ENCODE measurements around the gene HASPIN. TPM values are rescaled to one million over a fixed set of nuclear protein-coding genes. Genes with fewer than 3 reads are reported as not detected.

HASPIN gene
- total and polyA plus RNA-seq, 2 of the 8 experiments (the other 6 are each of a cell fraction or from before 2014, with no cell fraction given), result 7.8 to 29.5 TPM

DNA sequence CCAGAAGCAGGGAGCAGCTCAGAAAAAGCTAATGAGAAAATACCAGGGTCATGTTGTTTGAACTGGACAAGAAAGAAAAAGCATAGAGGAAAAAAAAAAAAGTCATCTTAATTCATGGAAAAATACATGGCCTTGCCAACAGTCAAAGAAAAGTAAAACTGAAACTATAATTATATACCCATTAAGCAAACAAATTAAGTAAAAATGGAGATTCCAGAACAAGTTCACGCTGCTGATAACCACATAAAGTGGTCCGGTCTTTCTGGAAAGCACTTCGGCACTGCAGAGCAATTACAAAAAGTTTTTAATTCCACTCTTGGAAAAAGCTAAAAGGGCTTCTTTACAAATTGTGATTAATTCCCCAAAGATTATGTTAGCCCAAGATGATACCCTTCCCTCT, 15.3 kb upstream of the HASPIN start:
- Histone ChIP-seq H3K9ac (replicated peaks in 1 of 4; ENCODE audit: extremely low read depth in 1 of 4, low read depth in 3 of 4, low read length in 3 of 4) (no peak overlapping the region), H3K56ac (replicated peaks; ENCODE audit: insufficient read length, low read depth, low read length) (no peak overlapping the region), H4K8ac (ENCODE audit: extremely low read depth, insufficient read depth, low read length) (no peak overlapping the region), H3K4ac (replicated peaks; ENCODE audit: insufficient read length, low read depth, low read length) (no peak overlapping the region), H2AK5ac (ENCODE audit: low read depth, low read length) (no peak overlapping the region), H2BK5ac (ENCODE audit: low read depth, low read length) (no peak overlapping the region), H2BK15ac (ENCODE audit: low read length) (no peak overlapping the region), H3K79me2 (ENCODE audit: control insufficient read depth in 1 of 2, insufficient read depth in 2 of 2, low read length in 2 of 2) (no peaks in the 10 kb centered on the region), H3K9me3 (ENCODE audit: insufficient read depth in 2 of 2, low read depth in 1 of 2, low read length in 1 of 2) (no peaks in the 10 kb centered on the region), H2AFZ (ENCODE audit: low read length) (no peak overlapping the region), H2BK12ac (ENCODE audit: low read depth, low read length) (no peak overlapping the region), H3K18ac (ENCODE audit: extremely low read depth, low read length) (no peak overlapping the region), H4K5ac (ENCODE audit: insufficient read length, low read depth, low read length) (no peak overlapping the region), H3K27ac (ENCODE audit: low read depth, low read length) (no peak overlapping the region), H3K79me1 (ENCODE audit: low read depth, low read length) (no peaks in the 10 kb centered on the region), H3K4me3 (ENCODE audit: extremely low read depth in 1 of 4, insufficient read depth in 2 of 4, low read depth in 3 of 4, low read length in 4 of 4) (no peak overlapping the region), H3K36me3 (ENCODE audit: control insufficient read depth in 2 of 4, insufficient read depth in 4 of 4, low read length in 3 of 4) (peaks cover 0 to 6% (median 0%) of the 10 kb centered on the region in 4 experiments; a peak in 1 of 8 replicates), H2BK120ac (replicated peaks; ENCODE audit: low read depth, low read length) (no peak overlapping the region), H3K4me2 (ENCODE audit: insufficient read depth in 1 of 2, low read depth in 2 of 2, low read length in 2 of 2) (no peak overlapping the region), H3K23ac (ENCODE audit: insufficient read length) (no peak overlapping the region), H3K14ac (ENCODE audit: insufficient read length) (no peak overlapping the region), H3K23me2 (ENCODE audit: low read depth, low read length) (no peaks in the 10 kb centered on the region), H4K20me1 (replicated peaks in 1 of 2; ENCODE audit: control insufficient read depth in 1 of 2, insufficient read depth in 2 of 2, low read length in 2 of 2) (no peaks in the 10 kb centered on the region), H3K4me1 (replicated peaks in 1 of 4; ENCODE audit: control insufficient read depth in 3 of 4, insufficient read depth in 4 of 4, low read length in 3 of 4) (no peaks in the 10 kb centered on the region), H2BK20ac (ENCODE audit: low read length) (no peak overlapping the region), H4K91ac (replicated peaks; ENCODE audit: insufficient read length, low read length) (no peak overlapping the region), H3K27me3 (replicated peaks in 1 of 4; ENCODE audit: control insufficient read depth in 3 of 4, extremely low read depth in 1 of 4, insufficient read depth in 3 of 4, low read length in 3 of 4) (no peaks in the 10 kb centered on the region)
- POLR2A ChIA-PET (ENCODE audit: partially characterized antibody), result interaction anchor here (1.0 to 1.4 kb wide), 2 partner anchors 8 to 15 kb away, joined by 3 to 5 read pairs; partner anchors contain the start of gene HASPIN
- DNase-seq (ENCODE audit: low read depth in 1 of 2, low spot score in 2 of 2) (no peak), FAIRE-seq (no peak)
- TF ChIP-seq E2F6 (IDR thresholded peaks at IDR 0.05), result no peak
- no peak for TF ChIP-seq KDM5A (IDR thresholded peaks at IDR 0.05; ENCODE audit: low read length)
- no peak for TF ChIP-seq EZH2 (IDR thresholded peaks at IDR 0.05; ENCODE audit: low read depth, low read length, severe bottlenecking)
- no peak for TF ChIP-seq CTBP2 (IDR thresholded peaks at IDR 0.05; ENCODE audit: borderline replicate concordance, insufficient read depth, insufficient read length, low read length)
- no peak for TF ChIP-seq USF2 (IDR thresholded peaks at IDR 0.05; ENCODE audit: low read length)
- TF ChIP-seq SIRT6 (IDR thresholded peaks at IDR 0.05; ENCODE audit: low read length), result no peak
- CTCF ChIA-PET (ENCODE audit: partially characterized antibody), result interaction anchor here (1.4 to 2.1 kb wide), 3 partner anchors 15 to 64 kb away, joined by 3 to 10 read pairs (median 10); partner anchors contain the start of gene HASPIN
- 100% methylated on average over 3 of the region's 3 CpGs; no CpG with 5 or more reads in 1 of the 2 experiments for WGBS, 2 experiments (ENCODE audit: extremely low coverage in 1 of 2, insufficient coverage in 1 of 2, insufficient read length in 1 of 2, insufficient replicate concordance in 2 of 2, low coverage in 1 of 2, low lambda C conversion rate in 2 of 2, missing lambda C conversion rate in 1 of 2)

Data from H1 (cell line).